ENCODE measurements around the gene ARHGEF2.
A peak's percentile ranks its signal among the peaks of the same experiment; 100 is the strongest.

The ARHGEF2 gene

DNA sequence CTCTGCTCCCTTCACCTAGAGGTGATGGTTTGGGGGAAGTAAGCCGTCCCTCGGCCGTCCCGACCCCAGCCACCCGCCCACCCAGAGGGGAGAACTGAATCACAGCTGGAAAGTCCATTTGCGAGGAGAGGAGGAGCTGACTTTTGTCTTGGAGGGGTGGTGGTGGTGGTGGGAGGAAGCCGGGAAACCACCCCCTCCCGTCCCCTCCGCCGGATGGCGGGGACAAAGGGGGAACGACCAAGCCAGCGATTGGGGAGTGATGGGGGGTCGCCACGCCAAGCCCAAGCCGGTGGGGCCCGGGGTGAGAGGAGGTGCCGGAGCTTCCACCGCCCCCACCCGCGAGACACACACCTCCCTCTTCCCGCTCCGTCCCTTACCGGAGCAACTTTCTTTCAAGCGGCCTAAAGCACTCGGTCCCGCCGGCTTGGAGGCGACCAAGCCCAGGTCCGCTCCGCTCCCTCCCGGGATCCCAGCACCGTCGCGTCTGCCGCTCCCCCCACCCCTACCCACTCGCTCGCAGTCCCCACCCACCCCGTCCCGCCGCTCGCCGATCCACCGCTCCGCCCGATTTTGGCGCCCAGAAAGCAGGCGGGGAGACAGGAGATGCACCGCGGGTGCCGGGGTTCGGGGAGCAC is 540 bp downstream of the ARHGEF2 start:
- Histone ChIP-seq H3K27ac (peak overlapping the region; percentile 97), H3K9me3 (no peaks in the 10 kb centered on the region), H3K4me1 (ENCODE audit: control insufficient read depth in 1 of 2, insufficient read depth in 1 of 2, low read depth in 1 of 2, low read length in 1 of 2) (peaks cover 70 to 86% of the 10 kb centered on the region in 2 experiments), H3K4me3 (ENCODE audit: low read depth in 1 of 2, low read length in 1 of 2) (peak overlapping the region; percentile 81 to 84), H3K27me3 (no peaks in the 10 kb centered on the region), H3K36me3 (no peaks in the 10 kb centered on the region)
- TF ChIP-seq, protein P1, sequence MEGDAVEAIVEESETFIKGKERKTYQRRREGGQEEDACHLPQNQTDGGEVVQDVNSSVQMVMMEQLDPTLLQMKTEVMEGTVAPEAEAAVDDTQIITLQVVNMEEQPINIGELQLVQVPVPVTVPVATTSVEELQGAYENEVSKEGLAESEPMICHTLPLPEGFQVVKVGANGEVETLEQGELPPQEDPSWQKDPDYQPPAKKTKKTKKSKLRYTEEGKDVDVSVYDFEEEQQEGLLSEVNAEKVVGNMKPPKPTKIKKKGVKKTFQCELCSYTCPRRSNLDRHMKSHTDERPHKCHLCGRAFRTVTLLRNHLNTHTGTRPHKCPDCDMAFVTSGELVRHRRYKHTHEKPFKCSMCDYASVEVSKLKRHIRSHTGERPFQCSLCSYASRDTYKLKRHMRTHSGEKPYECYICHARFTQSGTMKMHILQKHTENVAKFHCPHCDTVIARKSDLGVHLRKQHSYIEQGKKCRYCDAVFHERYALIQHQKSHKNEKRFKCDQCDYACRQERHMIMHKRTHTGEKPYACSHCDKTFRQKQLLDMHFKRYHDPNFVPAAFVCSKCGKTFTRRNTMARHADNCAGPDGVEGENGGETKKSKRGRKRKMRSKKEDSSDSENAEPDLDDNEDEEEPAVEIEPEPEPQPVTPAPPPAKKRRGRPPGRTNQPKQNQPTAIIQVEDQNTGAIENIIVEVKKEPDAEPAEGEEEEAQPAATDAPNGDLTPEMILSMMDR (IDR thresholded peaks at IDR 0.05) = no peak

DNA sequence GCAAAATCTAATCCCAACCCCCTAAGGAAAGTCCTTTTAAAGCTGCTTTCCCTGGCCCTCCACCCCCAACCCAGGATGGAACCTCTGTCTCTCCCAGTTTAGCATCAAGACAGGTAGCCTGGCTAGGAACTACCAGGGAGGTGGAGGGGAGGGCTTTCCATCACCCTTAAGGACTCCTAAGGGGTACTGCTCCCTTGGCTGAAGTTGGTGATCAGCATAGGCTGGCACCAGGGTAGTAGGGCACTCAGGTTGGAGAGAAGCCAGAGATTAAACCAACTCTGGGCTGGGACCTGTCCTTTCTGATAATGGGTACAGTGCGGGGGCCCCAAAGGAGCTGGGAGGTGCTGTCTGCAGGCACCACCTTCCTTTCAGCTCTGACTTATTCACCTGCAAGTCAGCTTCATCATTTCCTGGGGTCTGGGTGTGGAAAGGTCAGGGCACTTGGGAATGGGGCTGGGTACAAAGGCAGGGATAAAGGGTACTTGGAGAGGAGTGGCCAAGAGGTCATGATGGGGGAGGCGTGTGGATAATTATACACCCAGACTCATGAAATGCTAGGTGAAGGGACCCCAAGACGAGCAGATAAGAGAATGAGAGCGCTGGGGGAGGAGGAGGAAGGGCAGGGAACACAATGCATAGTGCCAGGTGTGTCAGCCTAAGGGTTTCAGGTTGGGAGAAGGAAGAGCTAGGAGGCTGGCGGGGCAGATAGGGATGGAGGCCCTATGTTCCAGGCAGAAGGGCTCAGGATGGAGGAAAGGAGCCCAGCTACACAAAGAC is 1.2 kb downstream of the ARHGEF2 start:
- Histone ChIP-seq H3K9me3 (no peaks in the 10 kb centered on the region), H3K4me1 (ENCODE audit: control insufficient read depth in 1 of 2, insufficient read depth in 1 of 2, low read depth in 1 of 2, low read length in 1 of 2) (peaks cover 70 to 87% of the 10 kb centered on the region in 2 experiments), H3K4me3 (ENCODE audit: low read depth in 1 of 2, low read length in 1 of 2) (peak overlapping the region; percentile 81 to 84), H3K36me3 (no peaks in the 10 kb centered on the region), H3K27me3 (no peaks in the 10 kb centered on the region), H3K27ac (peak overlapping the region; percentile 97)
- TF ChIP-seq, protein P1 (IDR thresholded peaks at IDR 0.05) = no peak

DNA sequence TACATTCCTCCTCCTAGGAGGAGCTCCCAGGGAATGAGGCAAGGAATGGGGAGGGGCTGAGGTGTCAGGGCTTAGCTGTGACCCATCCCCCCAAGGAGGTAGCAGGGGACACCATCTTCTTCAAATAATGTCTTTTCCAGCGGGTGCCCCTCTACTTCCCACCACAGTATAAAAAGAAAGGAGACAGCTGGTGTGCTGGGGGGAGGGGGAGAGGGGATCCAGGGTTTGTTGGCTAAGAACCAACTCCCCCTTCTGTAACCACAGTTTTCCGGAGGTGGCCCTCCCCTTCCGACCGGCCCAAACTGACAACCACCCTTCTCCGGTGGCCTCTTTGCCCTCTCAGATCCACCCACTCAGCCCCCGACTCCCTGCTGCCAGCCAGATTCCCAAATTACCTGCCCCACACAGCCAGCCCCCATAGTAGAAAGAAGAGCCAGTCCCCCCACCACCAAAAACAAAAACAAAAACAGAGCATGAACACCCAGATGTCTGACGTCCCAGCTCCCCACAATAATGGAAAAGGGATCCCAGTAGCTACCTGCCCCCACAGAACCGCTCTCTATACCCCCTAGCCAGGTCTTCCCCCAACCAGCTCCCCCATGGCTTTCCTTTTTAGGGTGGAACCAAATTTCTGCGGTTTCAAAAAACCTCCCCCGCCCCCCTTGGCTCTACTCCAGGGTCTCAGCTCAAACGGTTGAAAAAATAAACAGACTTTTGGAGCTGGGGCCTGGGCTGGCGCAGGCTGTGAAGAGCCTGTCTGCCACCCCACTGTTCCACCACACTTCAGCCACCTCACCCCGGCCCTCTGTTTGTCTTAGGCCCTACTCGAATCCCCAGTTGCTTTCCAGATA is 2.1 kb downstream of the ARHGEF2 start:
- TF ChIP-seq, protein P1 (IDR thresholded peaks at IDR 0.05) = no peak
- H3K9me3 ChIP-seq = no peaks in the 10 kb centered on the region
- H3K36me3 ChIP-seq = no peaks in the 10 kb centered on the region
- H3K27ac ChIP-seq = peak overlapping the region; percentile 97
- peaks cover 70 to 87% of the 10 kb centered on the region in 2 experiments for H3K4me1 ChIP-seq (ENCODE audit: control insufficient read depth in 1 of 2, insufficient read depth in 1 of 2, low read depth in 1 of 2, low read length in 1 of 2)
- peak overlapping the region; percentile 81 to 84 for H3K4me3 ChIP-seq (ENCODE audit: low read depth in 1 of 2, low read length in 1 of 2)
- no peaks in the 10 kb centered on the region for H3K27me3 ChIP-seq

DNA sequence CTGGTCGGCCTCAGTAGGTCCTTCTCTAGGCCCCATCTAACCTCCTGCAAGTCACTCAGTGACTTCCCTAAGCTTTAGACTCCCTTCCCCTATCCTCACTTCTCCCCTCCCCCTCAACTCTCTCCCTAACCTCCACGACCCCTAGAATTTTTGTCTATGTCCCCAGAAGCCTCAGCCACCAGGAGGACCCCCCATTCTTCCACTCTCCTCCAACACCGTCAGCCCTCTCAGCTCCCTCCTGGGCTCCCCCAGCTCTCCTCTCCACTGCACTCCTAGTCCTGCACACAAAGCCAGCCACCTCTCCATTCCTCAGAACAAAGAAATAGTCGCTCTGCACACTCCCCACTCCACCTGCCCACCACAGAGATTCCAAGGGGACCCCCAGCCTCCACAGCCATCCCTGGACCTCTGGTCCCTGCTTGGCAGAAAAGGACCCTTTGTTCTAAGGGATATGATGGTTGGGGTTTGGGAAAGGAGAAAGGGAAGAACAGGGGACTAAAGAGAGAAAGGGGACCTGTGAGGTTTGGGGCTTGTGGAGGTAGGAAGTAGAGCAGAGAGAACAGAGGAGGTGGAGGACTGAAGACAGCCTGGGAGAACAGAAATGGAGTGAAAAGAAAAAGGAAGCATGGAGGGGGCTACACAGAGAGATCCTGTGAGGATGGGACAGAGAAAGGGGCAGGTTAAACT is 2.8 kb downstream of the ARHGEF2 start:
- TF ChIP-seq, protein P1 (IDR thresholded peaks at IDR 0.05) = no peak
- H3K27me3 ChIP-seq = no peaks in the 10 kb centered on the region
- H3K36me3 ChIP-seq = no peaks in the 10 kb centered on the region
- peak overlapping the region; percentile 97 for H3K27ac ChIP-seq
- no peaks in the 10 kb centered on the region for H3K9me3 ChIP-seq
- H3K4me1 ChIP-seq (ENCODE audit: control insufficient read depth in 1 of 2, insufficient read depth in 1 of 2, low read depth in 1 of 2, low read length in 1 of 2) = peaks cover 70 to 87% of the 10 kb centered on the region in 2 experiments
- H3K4me3 ChIP-seq (ENCODE audit: low read depth in 1 of 2, low read length in 1 of 2) = peak overlapping the region; percentile 81 to 84

Measured in neutrophil (primary cell).